H1 (cell line): Measurements from ENCODE around the gene METRN. TPM values are rescaled to one million over a fixed set of nuclear protein-coding genes. Genes with fewer than 3 reads are reported as not detected.
A peak's percentile ranks its signal among the peaks of the same experiment; 100 is the strongest.

Experiments
- BCL11A ChIP-seq, 2 experiments: IDR thresholded peaks; one replicate each; pipeline ENCODE4 v1.6.1; 2011; ENCODE audit warnings: low read depth in 2 of 2, low read length in 2 of 2, mild to moderate bottlenecking in 2 of 2
- CBX5 ChIP-seq: fragments of 300-800, 300-1000 bp; sonication (generic); IDR thresholded peaks from 2 replicates; pipeline ENCODE4 v1.7.1; 2016; ENCODE audit warnings: antibody characterized with exemption, low read length, low read depth
- CTBP2 ChIP-seq: IDR thresholded peaks from 2 replicates; pipeline ENCODE4 v1.7.0; 2011; ENCODE audit warnings: borderline replicate concordance, mild to moderate bottlenecking, moderate library complexity, mixed read lengths, low read length; ENCODE audit not compliant: insufficient read depth, insufficient read length
- EP300 ChIP-seq, 2 experiments: IDR thresholded peaks; 1 replicate in 1 of 2; 2 replicates in 1 of 2; pipeline ENCODE4 v1.6.1; 2011 to 2012; ENCODE audit warnings: low read depth in 2 of 2, low read length in 2 of 2, mild to moderate bottlenecking in 2 of 2, borderline replicate concordance in 1 of 2, inconsistent platforms in 1 of 2, moderate library complexity in 1 of 2
- GABPA ChIP-seq: IDR thresholded peaks from 2 replicates; pipeline ENCODE4 v1.6.1; 2011; ENCODE audit warnings: mild to moderate bottlenecking, low read length, moderate library complexity, borderline replicate concordance; ENCODE audit not compliant: insufficient read depth
- JUND ChIP-seq: IDR thresholded peaks from 2 replicates; pipeline ENCODE4 v1.6.1; 2011; ENCODE audit warnings: mild to moderate bottlenecking, improper control_type of control experiment, low read length
- KDM1A ChIP-seq: fragments of 200-600, 300-600 bp; sonication (generic); IDR thresholded peaks from 2 replicates; pipeline ENCODE4 v1.7.1; 2016; ENCODE audit warnings: mild to moderate bottlenecking, low read length, borderline replicate concordance
- KDM4A ChIP-seq: IDR thresholded peaks from one replicate; pipeline ENCODE4 v1.7.1; 2012; ENCODE audit warnings: low read depth, mild to moderate bottlenecking, moderate library complexity, low read length, inconsistent platforms; ENCODE audit not compliant: severe bottlenecking
- RAD21 ChIP-seq, 2 experiments: IDR thresholded peaks in 1 of 2; conservative IDR thresholded peaks in 1 of 2; 2 replicates each; pipeline ENCODE4 v1.6.1; 2011; ENCODE audit warnings: low read depth in 2 of 2, low read length in 2 of 2, improper control_type of control experiment in 1 of 2, inconsistent platforms in 1 of 2, mild to moderate bottlenecking in 1 of 2, moderate library complexity in 1 of 2
- SP1 ChIP-seq: IDR thresholded peaks from 2 replicates; pipeline ENCODE4 v1.6.1; 2011; ENCODE audit warnings: low read depth, low read length
- SP4 ChIP-seq: IDR thresholded peaks from 2 replicates; pipeline ENCODE4 v1.6.1; 2012; ENCODE audit warnings: low read length, inconsistent platforms
- TEAD4 ChIP-seq: IDR thresholded peaks from 2 replicates; pipeline ENCODE4 v1.6.1; 2012; ENCODE audit warnings: low read depth, low read length, inconsistent platforms, mixed read lengths
- YY1 ChIP-seq: IDR thresholded peaks from 2 replicates; pipeline ENCODE4 v1.6.1; 2011; ENCODE audit warnings: low read depth, mild to moderate bottlenecking, low read length
- polyA plus RNA-seq, 7 experiments: library from polyadenylated mRNA; depleted of rRNA in 3 of 7; stranded (reverse) in 5 of 7; unstranded in 2 of 7; fragments of >200 nt in 5 of 7; fragments of 200-250 nt in 2 of 7; gene quantifications; 1 replicate in 5 of 7; 2 replicates in 1 of 7; 4 replicates in 1 of 7; pipeline versions ENCODE4 v1.2.1 to v1.2.3, GENCODE V29; 2011 to 2013; ENCODE audit warnings: missing spikeins in 2 of 7, mixed read lengths in 2 of 7
- total RNA-seq: library from RNA; stranded (reverse); fragmentation: NEBNext Ultra II Directional; extraction: Animal tissue kit (Norgen Biotek cat#: 25700); gene quantifications from 2 replicates; pipeline ENCODE4 v1.2.1, GENCODE V29; 2021
- TF ChIP-seq, protein P1 (sequence below): IDR thresholded peaks from 2 replicates; pipeline ENCODE4 v1.6.1; 2012; ENCODE audit warnings: inconsistent platforms
- TF ChIP-seq, protein P2 (sequence below), 3 experiments: IDR thresholded peaks; 1 replicate in 2 of 3; 2 replicates in 1 of 3; pipeline versions ENCODE4 v1.5.1 to v1.6.1; 2011; ENCODE audit warnings: low read length in 3 of 3, mild to moderate bottlenecking in 3 of 3, inconsistent platforms in 2 of 3, low read depth in 1 of 3, moderate library complexity in 1 of 3; ENCODE audit not compliant: insufficient read depth in 1 of 3; ENCODE audit errors: control extremely low read depth in 1 of 3

The METRN gene
- total and polyA plus RNA-seq, 2 of the 8 experiments (the other 6 are each of a cell fraction or from before 2014, with no cell fraction given) = 18.7 to 25.8 TPM

DNA sequence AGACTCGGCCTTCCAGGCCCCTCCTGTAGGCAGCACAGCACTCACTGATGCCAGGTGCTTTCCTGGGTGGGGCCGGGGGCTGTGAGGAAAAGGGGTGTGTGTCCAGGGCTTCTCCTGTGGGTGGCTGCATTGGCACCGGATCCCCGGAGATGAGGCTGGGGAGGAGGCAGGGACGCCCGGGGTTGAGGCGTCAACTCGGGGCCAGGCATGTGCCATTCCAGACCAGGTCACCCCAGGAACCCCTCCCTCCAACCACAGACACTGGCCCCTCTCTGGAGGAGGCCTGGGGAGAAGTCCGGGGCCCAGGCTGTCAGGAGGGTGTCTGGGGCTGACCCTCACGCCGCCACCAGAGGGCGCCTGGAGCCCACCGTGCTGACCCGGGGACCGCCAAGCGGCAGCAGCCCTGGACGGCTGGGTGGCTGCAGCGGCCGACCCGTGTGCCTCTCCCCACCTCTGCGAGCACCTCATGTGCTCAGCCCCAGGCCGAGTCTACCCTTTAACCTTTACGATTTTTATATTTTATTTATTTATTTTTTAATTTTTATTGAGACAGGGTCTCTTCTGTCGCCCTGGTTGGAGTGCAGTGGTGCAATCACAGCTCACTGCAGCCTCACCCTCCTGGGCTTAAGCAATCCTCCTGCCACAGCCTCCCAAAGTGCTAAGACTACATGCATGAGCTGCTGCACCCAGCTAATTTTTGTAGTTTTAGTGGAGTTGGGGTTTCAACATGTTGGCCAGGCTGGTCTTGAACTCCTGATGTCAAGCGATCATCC, 3.2 kb upstream of the METRN start (continued):
- no peak for TF ChIP-seq SP1
- TF ChIP-seq JUND = no peak
- TF ChIP-seq GABPA = peak; percentile 78; the same call in 1 of the 2 replicates
- TF ChIP-seq KDM1A = no peak
- TF ChIP-seq TEAD4 = no peak
- no peak for TF ChIP-seq CTBP2
- TF ChIP-seq RAD21 (IDR thresholded peaks at IDR 0.05 in 1 of 2, conservative IDR thresholded peaks at IDR 0.05 in 1 of 2; ENCODE audit: low read depth in 2 of 2, low read length in 2 of 2) = peak; percentile 91 to 95
- no peak for TF ChIP-seq KDM4A
- 0 out of 2 replicates have a peak, but pooled peaks have one; percentile 29 for TF ChIP-seq YY1
- TF ChIP-seq EP300 (IDR thresholded peaks at IDR 0.05; ENCODE audit: borderline replicate concordance in 1 of 2, low read depth in 2 of 2, low read length in 2 of 2) = no peak
- TF ChIP-seq, protein P1, sequence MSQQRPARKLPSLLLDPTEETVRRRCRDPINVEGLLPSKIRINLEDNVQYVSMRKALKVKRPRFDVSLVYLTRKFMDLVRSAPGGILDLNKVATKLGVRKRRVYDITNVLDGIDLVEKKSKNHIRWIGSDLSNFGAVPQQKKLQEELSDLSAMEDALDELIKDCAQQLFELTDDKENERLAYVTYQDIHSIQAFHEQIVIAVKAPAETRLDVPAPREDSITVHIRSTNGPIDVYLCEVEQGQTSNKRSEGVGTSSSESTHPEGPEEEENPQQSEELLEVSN = peak; percentile 74; the same call in 1 of the 2 replicates
- TF ChIP-seq CBX5 = no peak
- TF ChIP-seq, protein P2, sequence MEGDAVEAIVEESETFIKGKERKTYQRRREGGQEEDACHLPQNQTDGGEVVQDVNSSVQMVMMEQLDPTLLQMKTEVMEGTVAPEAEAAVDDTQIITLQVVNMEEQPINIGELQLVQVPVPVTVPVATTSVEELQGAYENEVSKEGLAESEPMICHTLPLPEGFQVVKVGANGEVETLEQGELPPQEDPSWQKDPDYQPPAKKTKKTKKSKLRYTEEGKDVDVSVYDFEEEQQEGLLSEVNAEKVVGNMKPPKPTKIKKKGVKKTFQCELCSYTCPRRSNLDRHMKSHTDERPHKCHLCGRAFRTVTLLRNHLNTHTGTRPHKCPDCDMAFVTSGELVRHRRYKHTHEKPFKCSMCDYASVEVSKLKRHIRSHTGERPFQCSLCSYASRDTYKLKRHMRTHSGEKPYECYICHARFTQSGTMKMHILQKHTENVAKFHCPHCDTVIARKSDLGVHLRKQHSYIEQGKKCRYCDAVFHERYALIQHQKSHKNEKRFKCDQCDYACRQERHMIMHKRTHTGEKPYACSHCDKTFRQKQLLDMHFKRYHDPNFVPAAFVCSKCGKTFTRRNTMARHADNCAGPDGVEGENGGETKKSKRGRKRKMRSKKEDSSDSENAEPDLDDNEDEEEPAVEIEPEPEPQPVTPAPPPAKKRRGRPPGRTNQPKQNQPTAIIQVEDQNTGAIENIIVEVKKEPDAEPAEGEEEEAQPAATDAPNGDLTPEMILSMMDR (IDR thresholded peaks at IDR 0.05; ENCODE audit: control extremely low read depth in 1 of 3, insufficient read depth in 1 of 3, low read depth in 1 of 3, low read length in 3 of 3) = peak; percentile 91 to 98 (median 95)
- TF ChIP-seq SP4 = no peak
- no peak for TF ChIP-seq BCL11A (IDR thresholded peaks at IDR 0.05; ENCODE audit: low read depth in 2 of 2, low read length in 2 of 2)
